DOHH2 (cell line): ENCODE data around the gene STX7.

ENCODE experiments used
- H3F3A ChIP-seq: fragments of 200-600 bp; sonication (generic), shearing (Covaris generic); 2 replicates; pipeline ENCODE4 v1.6.0; 2016; ENCODE audit warnings: antibody characterized with exemption, mild to moderate bottlenecking; ENCODE audit not compliant: control insufficient read depth, insufficient read depth
- H3K27ac ChIP-seq: fragments of 200-600 bp; sonication (generic); 2 replicates; pipeline ENCODE4 v1.5.1; 2014; ENCODE audit warnings: low read depth, mild to moderate bottlenecking, low read length, moderate library complexity
- H3K27me3 ChIP-seq: fragments of 200-600 bp; sonication (generic); 2 replicates; pipeline ENCODE4 v1.6.1; 2014; ENCODE audit warnings: mild to moderate bottlenecking, low read length, mixed read lengths; ENCODE audit not compliant: control insufficient read depth
- H3K36me3 ChIP-seq: fragments of 200-600 bp; sonication (generic); 2 replicates; pipeline ENCODE4 v1.6.1; 2014; ENCODE audit warnings: mild to moderate bottlenecking, low read length, moderate library complexity, mixed read lengths; ENCODE audit not compliant: control insufficient read depth
- H3K4me1 ChIP-seq: fragments of 200-600 bp; sonication (generic); 2 replicates; pipeline ENCODE4 v1.6.1; 2014; ENCODE audit warnings: mild to moderate bottlenecking, low read length, mixed read lengths; ENCODE audit not compliant: control insufficient read depth
- H3K4me2 ChIP-seq: fragments of 200-600 bp; sonication (generic); 2 replicates; pipeline ENCODE4 v1.6.0; 2014; ENCODE audit warnings: mild to moderate bottlenecking, low read length, moderate library complexity
- H3K4me3 ChIP-seq: fragments of 200-600 bp; sonication (generic); 2 replicates; pipeline ENCODE4 v1.5.1; 2014; ENCODE audit warnings: mild to moderate bottlenecking, low read length, mixed read lengths
- H3K79me2 ChIP-seq: fragments of 200-600 bp; sonication (generic); 2 replicates; pipeline ENCODE4 v1.6.1; 2014; ENCODE audit warnings: mild to moderate bottlenecking, low read length, mixed read lengths; ENCODE audit not compliant: control insufficient read depth
- H3K9me2 ChIP-seq: fragments of 200-600 bp; sonication (generic); replicated peaks from 2 replicates; pipeline ENCODE4 v1.6.1; 2014; ENCODE audit warnings: mild to moderate bottlenecking, low read length, mixed read lengths; ENCODE audit not compliant: control insufficient read depth
- H3K9me3 ChIP-seq: fragments of 200-600 bp; sonication (generic); 2 replicates; pipeline ENCODE4 v1.6.1; 2014; ENCODE audit warnings: antibody characterized with exemption, low read length, mixed read lengths; ENCODE audit not compliant: control insufficient read depth, insufficient read depth
- H4K20me1 ChIP-seq: fragments of 200-600 bp; sonication (generic); 2 replicates; pipeline ENCODE4 v1.6.0; 2014; ENCODE audit warnings: low read depth, mild to moderate bottlenecking, antibody characterized with exemption, low read length, moderate library complexity; ENCODE audit not compliant: control insufficient read depth, insufficient read depth
- CTCF ChIP-seq: fragments of 200-600 bp; sonication (generic); IDR thresholded peaks from one replicate; pipeline ENCODE4 v1.5.1; 2014; ENCODE audit warnings: antibody characterized with exemption, mild to moderate bottlenecking, low read depth, low read length; ENCODE audit not compliant: poor library complexity, severe bottlenecking
- EZH2phosphoT487 ChIP-seq: fragments of 200-600 bp; sonication (generic); IDR thresholded peaks from 2 replicates; pipeline ENCODE4 v1.6.1; 2017; ENCODE audit warnings: borderline replicate concordance, mild to moderate bottlenecking, antibody characterized with exemption, low read length, moderate library complexity, mixed read lengths

The STX7 gene

GRCh38 chr6:132466952-132467351, 46.0 kb downstream of the STX7 start:
- Histone ChIP-seq H3K4me1 (peaks cover 24% of the 10 kb centered on the region), H3K27ac (no peak overlapping the region), H3K4me3 (no peak overlapping the region), H3K36me3 (peaks cover 97% of the 10 kb centered on the region), H3K9me2 (no peaks in the 10 kb centered on the region), H3K79me2 (peaks cover 17% of the 10 kb centered on the region), H4K20me1 (peaks cover 5% of the 10 kb centered on the region; the same call in 1 of the 2 replicates), H3K27me3 (no peaks in the 10 kb centered on the region), H3K4me2 (no peak overlapping the region), H3F3A (peaks cover 12% of the 10 kb centered on the region; the same call in 1 of the 2 replicates), H3K9me3 (no peaks in the 10 kb centered on the region)
- no peak for TF ChIP-seq EZH2phosphoT487
- TF ChIP-seq CTCF: no peak

DNA sequence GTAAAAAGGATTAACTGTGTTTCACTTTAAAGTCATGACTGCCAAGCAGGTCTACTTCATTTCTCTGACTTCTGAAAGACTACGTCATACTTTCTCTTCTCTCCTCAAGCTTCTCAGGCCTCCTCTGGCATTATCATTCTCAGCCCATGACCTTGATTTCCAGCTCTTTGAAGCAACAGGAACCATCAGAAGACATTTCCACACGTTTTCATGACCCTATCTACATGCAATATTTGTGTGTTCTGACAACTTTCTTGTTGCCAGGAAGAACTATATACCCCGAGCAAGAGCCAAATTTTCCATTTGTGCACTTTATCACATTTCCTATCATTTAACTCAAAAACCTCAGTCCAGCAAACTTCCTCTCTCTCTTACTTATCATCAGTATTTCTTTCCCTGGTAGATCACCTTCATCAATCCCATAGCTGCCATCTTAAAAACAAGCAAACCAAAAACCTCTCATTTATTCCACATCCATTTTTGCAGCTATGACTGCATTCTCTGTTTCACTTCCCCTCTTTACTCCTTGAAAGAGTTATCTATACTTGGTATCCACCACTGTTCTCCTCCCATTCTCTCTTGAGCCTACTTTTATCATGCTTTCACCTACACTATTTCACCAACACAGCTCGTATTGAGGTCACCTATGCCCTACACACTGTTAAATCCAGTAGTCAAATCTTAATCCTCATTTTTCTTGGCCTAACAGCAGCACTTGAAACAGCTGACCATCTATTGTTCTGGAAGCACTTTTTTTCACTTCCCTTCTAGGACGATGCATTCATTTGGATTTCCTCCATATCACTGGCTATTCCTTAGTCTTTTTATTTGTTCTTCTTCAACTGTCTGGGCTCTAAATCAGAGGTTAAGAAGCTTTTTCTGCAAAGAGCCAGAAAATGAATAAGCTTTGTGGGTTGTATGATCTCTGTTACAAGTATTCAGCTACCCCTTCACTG, 47.1 kb downstream of the STX7 start:
- Histone ChIP-seq H3K27ac (no peak overlapping the region), H3K79me2 (peaks cover 11% of the 10 kb centered on the region; the same call in 1 of the 2 replicates), H3K4me2 (no peak overlapping the region), H3K36me3 (peaks cover 97% of the 10 kb centered on the region), H3K9me3 (no peaks in the 10 kb centered on the region), H4K20me1 (peaks cover 5% of the 10 kb centered on the region; the same call in 1 of the 2 replicates), H3F3A (peaks cover 9% of the 10 kb centered on the region; the same call in 1 of the 2 replicates), H3K4me3 (no peak overlapping the region), H3K4me1 (peaks cover 26% of the 10 kb centered on the region), H3K27me3 (no peaks in the 10 kb centered on the region), H3K9me2 (no peaks in the 10 kb centered on the region)
- TF ChIP-seq EZH2phosphoT487 (no peak), CTCF (no peak)

DNA sequence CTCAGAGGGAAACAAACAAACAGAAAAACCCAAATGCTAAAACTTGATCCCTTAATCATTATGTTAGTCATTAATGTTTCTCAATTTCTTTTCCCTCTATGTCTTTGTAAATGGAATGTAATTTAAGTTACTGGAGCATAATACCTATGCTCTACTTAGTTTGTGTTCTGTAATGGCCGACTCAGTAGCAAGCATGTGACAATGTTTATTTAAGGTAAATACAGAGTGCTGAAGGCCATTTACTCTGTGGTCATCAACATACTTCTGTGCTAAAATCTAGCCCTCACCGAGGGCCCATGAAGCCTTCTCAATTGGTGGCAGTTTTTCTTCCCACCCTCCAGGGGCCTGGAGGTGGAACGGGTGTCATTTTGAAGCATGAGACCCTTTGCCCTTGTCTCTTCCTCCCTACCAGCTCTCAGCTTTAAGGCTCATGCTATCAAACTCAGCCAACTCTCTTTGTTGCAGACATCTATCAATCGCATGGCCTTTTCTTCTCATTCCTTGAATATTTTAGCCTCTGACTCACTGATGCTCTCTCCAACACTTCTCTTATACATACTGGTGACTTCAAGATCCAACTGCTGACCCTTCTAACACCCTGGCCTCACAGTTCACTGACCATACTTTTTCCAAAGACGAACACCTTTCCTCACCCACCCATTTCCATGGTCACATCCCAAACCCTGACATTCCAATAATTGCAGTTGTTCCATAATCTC, 48.2 kb downstream of the STX7 start:
- no peaks in the 10 kb centered on the region for H3K9me2 ChIP-seq
- TF ChIP-seq EZH2phosphoT487 (no peak), CTCF (no peak)
- no peak overlapping the region for H3K4me2 ChIP-seq
- H3K27ac ChIP-seq: no peak overlapping the region
- peaks cover 35% of the 10 kb centered on the region for H3K4me1 ChIP-seq
- H3F3A ChIP-seq: peaks cover 15% of the 10 kb centered on the region; the same call in 1 of the 2 replicates
- no peaks in the 10 kb centered on the region for H3K27me3 ChIP-seq
- H3K79me2 ChIP-seq: peaks cover 11% of the 10 kb centered on the region; the same call in 1 of the 2 replicates
- peaks cover 5% of the 10 kb centered on the region; the same call in 1 of the 2 replicates for H4K20me1 ChIP-seq
- no peaks in the 10 kb centered on the region for H3K9me3 ChIP-seq
- no peak overlapping the region for H3K4me3 ChIP-seq
- peaks cover 100% of the 10 kb centered on the region for H3K36me3 ChIP-seq
